B cell (primary cell): ENCODE data around the gene ILDR1. TPM values are rescaled to one million over a fixed set of nuclear protein-coding genes. Genes with fewer than 3 reads are reported as not detected.
"Not testable (repeated sequence)": the region's sequence is repeated elsewhere in the genome, so short reads cannot be mapped to it uniquely, and the experiment has no call there.

Experiments used
- ATAC-seq: fragments of 200-7000 bp; cut with Tn5 transposase; one replicate; pipeline ENCODE4 v1.10.0; 2021; ENCODE audit warnings: low read depth, mild to moderate bottlenecking, moderate number of reproducible peaks, moderate library complexity
- CTCF ChIA-PET: fragments of 350-600 bp; sonication (Branson Sonifier 250); formaldehyde crosslinking; loops from one replicate; lab custom pipeline; 2021; ENCODE audit warnings: antibody characterized with exemption, inconsistent platforms; lab: Charles Lee
- POLR2A ChIA-PET: fragments of 350-600 bp; sonication (Branson Sonifier 250); formaldehyde crosslinking; loops from one replicate; lab custom pipeline; 2021; ENCODE audit warnings: antibody characterized with exemption; lab: Charles Lee
- DNase-seq: peaks from one replicate; pipeline ENCODE4 v3.0.0; 2013
- H2AFZ ChIP-seq: 2 replicates; pipeline ENCODE4 v1.6.1; 2012; ENCODE audit warnings: mild to moderate bottlenecking, low read depth, low read length; ENCODE audit not compliant: insufficient read depth, poor library complexity, severe bottlenecking
- H3K27ac ChIP-seq, 2 donors: 1 replicate in 1 of 2; 2 replicates in 1 of 2; pipeline ENCODE4 v1.5.1; 2012 to 2013; ENCODE audit warnings: low read length in 2 of 2, mild to moderate bottlenecking in 2 of 2, moderate library complexity in 1 of 2
- H3K27me3 ChIP-seq, 4 experiments: fragments of 200-600 bp in 1 of 4; sonication (generic) in 1 of 4; replicated peaks in 1 of 4; 1 replicate in 2 of 4; 2 replicates in 2 of 4; pipeline versions ENCODE4 v1.6.1 to v1.7.0; 2013 to 2016; ENCODE audit warnings: low read length in 3 of 4, mild to moderate bottlenecking in 2 of 4, mixed read lengths in 1 of 4, moderate library complexity in 1 of 4; ENCODE audit not compliant: insufficient read depth in 4 of 4, control insufficient read depth in 3 of 4; ENCODE audit errors: control extremely low read depth in 1 of 4
- H3K36me3 ChIP-seq, 2 experiments: replicated peaks in 1 of 2; 1 replicate in 1 of 2; 2 replicates in 1 of 2; pipeline versions ENCODE4 v1.6.1 to v1.7.1; 2013; ENCODE audit warnings: low read length in 1 of 2; ENCODE audit not compliant: insufficient read depth in 2 of 2, control insufficient read depth in 1 of 2; ENCODE audit errors: control extremely low read depth in 1 of 2, extremely low read depth in 1 of 2
- H3K4me1 ChIP-seq, 2 donors: fragments of 200-600 bp in 1 of 2; sonication (generic) in 1 of 2; 1 replicate in 1 of 2; 2 replicates in 1 of 2; pipeline versions ENCODE4 v1.5.1 to v1.6.1; 2013 to 2017; ENCODE audit warnings: low read length in 2 of 2; ENCODE audit not compliant: control insufficient read depth in 2 of 2, insufficient read depth in 2 of 2
- H3K4me2 ChIP-seq: replicated peaks from 2 replicates; pipeline ENCODE3; 2012; ENCODE audit warnings: mild to moderate bottlenecking, low read depth, low read length; ENCODE audit not compliant: poor library complexity, severe bottlenecking
- H3K4me3 ChIP-seq, 5 experiments: fragments of 200-600 bp in 1 of 5; sonication (generic) in 1 of 5; 1 replicate in 3 of 5; 2 replicates in 2 of 5; pipeline versions ENCODE4 v1.5.1 to v1.7.0; 2011 to 2016; ENCODE audit warnings: low read length in 4 of 5, mild to moderate bottlenecking in 4 of 5, low read depth in 2 of 5, control low read depth in 1 of 5, moderate library complexity in 1 of 5; ENCODE audit not compliant: insufficient read depth in 1 of 5; ENCODE audit errors: control extremely low read depth in 1 of 5, extremely low read depth in 1 of 5
- H3K79me2 ChIP-seq: fragments of 200-600 bp; sonication (generic); one replicate; pipeline ENCODE4 v1.6.0; 2016; ENCODE audit warnings: low read length; ENCODE audit not compliant: control insufficient read depth, insufficient read depth
- H3K9ac ChIP-seq: fragments of 200-600 bp; sonication (generic); 2 replicates; pipeline ENCODE4 v1.6.1; 2017; ENCODE audit warnings: mild to moderate bottlenecking, low read length, moderate library complexity
- H3K9me3 ChIP-seq, 3 donors: one replicate each; pipeline versions ENCODE4 v1.6.1 to v1.7.1; 2013; ENCODE audit warnings: low read length in 2 of 3; ENCODE audit not compliant: control insufficient read depth in 2 of 3, insufficient read depth in 1 of 3; ENCODE audit errors: control extremely low read depth in 1 of 3
- H4K20me1 ChIP-seq: 2 replicates; pipeline ENCODE4 v1.6.0; 2012; ENCODE audit warnings: mild to moderate bottlenecking, low read length; ENCODE audit not compliant: insufficient read depth, control insufficient read depth, poor library complexity, severe bottlenecking
- H3K27ac Mint-ChIP-seq: one replicate; pipeline ENCODE4 v1.8.0; 2021; ENCODE audit warnings: mixed read lengths
- H3K27me3 Mint-ChIP-seq: one replicate; pipeline ENCODE4 v1.8.0; 2021; ENCODE audit warnings: mixed read lengths
- H3K4me1 Mint-ChIP-seq: one replicate; pipeline ENCODE4 v1.8.0; 2021; ENCODE audit warnings: mixed read lengths
- H3K4me3 Mint-ChIP-seq: one replicate; pipeline ENCODE4 v1.8.0; 2021; ENCODE audit warnings: mixed read lengths
- H3K9me3 Mint-ChIP-seq: one replicate; pipeline ENCODE4 v1.8.0; 2022; ENCODE audit warnings: mixed read lengths; ENCODE audit not compliant: insufficient read depth
- EZH2 ChIP-seq: IDR thresholded peaks from 2 replicates; pipeline ENCODE4 v1.6.1; 2012; ENCODE audit warnings: borderline replicate concordance, low read depth, mild to moderate bottlenecking, moderate library complexity, low read length; ENCODE audit not compliant: insufficient read depth, poor library complexity, severe bottlenecking
- WGBS: methylation state at CpG from one replicate; pipeline ENCODE4 v1.1.5; 2013; ENCODE audit warnings: missing lambda C conversion rate; ENCODE audit not compliant: insufficient coverage; 5-methylcytosine and 5-hydroxymethylcytosine counted together
- intact Hi-C: fragments of 100-400 bp; cut with micrococcal nuclease; formaldehyde crosslinking; loops from one replicate; pipeline ENCODE4 v1.10.0; 2022
- polyA plus RNA-seq: library from polyadenylated mRNA; depleted of rRNA; stranded (reverse); fragments of >200 nt; gene quantifications from 2 replicates; pipeline ENCODE4 v1.2.3, GENCODE V29; 2012
- total RNA-seq, 2 donors: library from RNA; stranded (reverse); fragments of 120-200 nt in 1 of 2; gene quantifications; 1 replicate in 1 of 2; 2 replicates in 1 of 2; pipeline versions ENCODE4 v1.2.3 to v1.2.4, GENCODE V29; 2013 to 2022
- TF ChIP-seq, protein P1 (sequence below): fragments of 200-600 bp; IDR thresholded peaks from one replicate; pipeline ENCODE4 v1.8.0; 2022; ENCODE audit warnings: antibody characterized with exemption, mild to moderate bottlenecking

The ILDR1 gene
- total and polyA plus RNA-seq, 2 donors (not counting 1 experiment from before 2014, with no cell fraction given), result 1.9 to 4.7 TPM

DNA sequence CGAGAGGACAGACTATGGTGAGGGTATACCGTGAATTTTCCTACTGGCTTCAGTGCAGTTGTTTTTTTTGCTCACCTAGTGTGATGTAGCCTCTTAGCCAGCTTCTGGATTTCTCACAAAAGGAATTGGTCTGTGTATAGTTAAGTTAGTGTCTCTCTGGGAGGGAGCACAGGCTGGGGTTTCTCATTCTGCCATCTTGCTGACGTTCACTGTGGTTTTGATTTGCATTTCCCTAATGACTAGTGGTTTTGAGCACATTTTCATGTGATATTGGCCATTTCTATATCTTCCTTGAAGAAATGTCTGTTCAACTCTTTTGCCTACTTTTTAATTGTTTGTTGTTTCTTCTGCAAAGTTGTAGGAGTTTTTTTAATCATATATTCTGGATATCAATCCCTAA lies 30.9 kb upstream of the ILDR1 start:
- H3K36me3 ChIP-seq, result no peaks in the 10 kb centered on the region
- no peak overlapping the region for H3K9ac ChIP-seq
- H4K20me1 ChIP-seq, result no peaks in the 10 kb centered on the region
- no CpG with 5 or more reads among the region's 3 CpGs for WGBS
- DNase-seq (peak; percentile 81), ATAC-seq (peak; percentile 77)
- H3K27ac ChIP-seq, result no peak overlapping the region
- H2AFZ ChIP-seq, result no peak overlapping the region
- H3K4me3 Mint-ChIP-seq, result peak overlapping the region; percentile 62
- no peaks in the 10 kb centered on the region for H3K9me3 ChIP-seq
- peaks cover 24 to 26% of the 10 kb centered on the region in 2 donors for H3K4me1 ChIP-seq
- H3K9me3 Mint-ChIP-seq, result no peaks in the 10 kb centered on the region
- peak overlapping the region; percentile 1 for H3K4me2 ChIP-seq
- H3K4me3 ChIP-seq, result no peak overlapping the region
- CTCF ChIA-PET, result interaction anchor here (5.5 kb wide), 1 partner anchor 57 kb away, joined by 27 read pairs; no protein-coding TSS in a partner anchor
- no peaks in the 10 kb centered on the region for H3K27me3 Mint-ChIP-seq
- H3K79me2 ChIP-seq, result peaks cover 9% of the 10 kb centered on the region
- TF ChIP-seq, protein P1, sequence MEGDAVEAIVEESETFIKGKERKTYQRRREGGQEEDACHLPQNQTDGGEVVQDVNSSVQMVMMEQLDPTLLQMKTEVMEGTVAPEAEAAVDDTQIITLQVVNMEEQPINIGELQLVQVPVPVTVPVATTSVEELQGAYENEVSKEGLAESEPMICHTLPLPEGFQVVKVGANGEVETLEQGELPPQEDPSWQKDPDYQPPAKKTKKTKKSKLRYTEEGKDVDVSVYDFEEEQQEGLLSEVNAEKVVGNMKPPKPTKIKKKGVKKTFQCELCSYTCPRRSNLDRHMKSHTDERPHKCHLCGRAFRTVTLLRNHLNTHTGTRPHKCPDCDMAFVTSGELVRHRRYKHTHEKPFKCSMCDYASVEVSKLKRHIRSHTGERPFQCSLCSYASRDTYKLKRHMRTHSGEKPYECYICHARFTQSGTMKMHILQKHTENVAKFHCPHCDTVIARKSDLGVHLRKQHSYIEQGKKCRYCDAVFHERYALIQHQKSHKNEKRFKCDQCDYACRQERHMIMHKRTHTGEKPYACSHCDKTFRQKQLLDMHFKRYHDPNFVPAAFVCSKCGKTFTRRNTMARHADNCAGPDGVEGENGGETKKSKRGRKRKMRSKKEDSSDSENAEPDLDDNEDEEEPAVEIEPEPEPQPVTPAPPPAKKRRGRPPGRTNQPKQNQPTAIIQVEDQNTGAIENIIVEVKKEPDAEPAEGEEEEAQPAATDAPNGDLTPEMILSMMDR, result no peak
- no peak for TF ChIP-seq EZH2
- intact Hi-C loops, result loop anchor here (1.0 to 5.0 kb wide), 4 partner anchors 39 to 58 kb away; no protein-coding TSS in a partner anchor
- POLR2A ChIA-PET, result no interaction called here
- peaks cover 31% of the 10 kb centered on the region for H3K4me1 Mint-ChIP-seq
- H3K27ac Mint-ChIP-seq, result peak overlapping the region; percentile 59
- H3K27me3 ChIP-seq, result no peaks in the 10 kb centered on the region

DNA sequence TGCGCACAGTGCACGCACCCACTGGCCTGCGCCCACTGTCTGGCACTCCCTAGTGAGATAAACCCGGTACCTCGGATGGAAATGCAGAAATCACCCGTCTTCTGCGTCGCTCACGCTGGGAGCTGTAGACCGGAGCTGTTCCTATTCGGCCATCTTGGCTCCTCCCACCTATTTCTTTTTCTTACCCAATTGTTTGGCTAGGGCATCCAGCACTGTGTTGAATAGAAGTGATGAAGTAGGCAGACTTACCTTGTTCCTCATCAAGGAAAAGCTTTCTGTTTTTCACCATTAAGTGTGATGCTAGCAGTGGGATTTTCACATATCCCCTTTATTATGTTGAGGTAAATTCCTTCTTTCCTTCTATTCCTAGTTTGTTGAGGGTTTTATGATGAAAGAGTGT lies 25.7 kb upstream of the ILDR1 start:
- CTCF ChIA-PET, POLR2A ChIA-PET, DNase-seq, H3K27me3 Mint-ChIP-seq, H3K4me2 ChIP-seq, H3K9me3 ChIP-seq, H3K36me3 ChIP-seq, ATAC-seq, H2AFZ ChIP-seq, H3K79me2 ChIP-seq, H3K27ac ChIP-seq, H3K27ac Mint-ChIP-seq, H3K9me3 Mint-ChIP-seq, H4K20me1 ChIP-seq, H3K27me3 ChIP-seq, H3K9ac ChIP-seq, H3K4me3 ChIP-seq, H3K4me3 Mint-ChIP-seq, H3K4me1 Mint-ChIP-seq, H3K4me1 ChIP-seq, intact Hi-C loops: not testable (repeated sequence)
- whole genome bisulfite sequencing, result 100% methylated on average over 2 of the region's 11 CpGs

DNA sequence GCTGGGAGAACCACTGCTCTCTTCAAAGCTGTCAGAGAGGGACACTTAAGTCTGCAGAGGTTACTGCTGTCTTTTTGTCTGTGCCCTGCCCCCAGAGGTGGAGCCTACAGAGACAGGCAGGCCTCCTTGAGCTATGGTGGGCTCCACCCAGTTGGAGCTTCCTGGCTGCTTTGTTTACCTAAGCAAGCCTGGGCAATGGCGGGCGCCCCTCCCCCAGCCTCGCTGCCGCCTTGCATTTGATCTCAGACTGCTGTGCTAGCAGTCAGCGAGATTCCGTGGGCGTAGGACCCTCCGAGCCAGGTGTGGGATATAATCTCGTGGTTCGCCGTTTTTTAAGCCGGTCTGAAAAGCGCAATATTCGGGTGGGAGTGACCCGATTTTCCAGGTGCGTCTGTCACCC lies 25.2 kb upstream of the ILDR1 start:
- H3K9me3 ChIP-seq, H3K9me3 Mint-ChIP-seq, H3K27me3 Mint-ChIP-seq, DNase-seq, H4K20me1 ChIP-seq, POLR2A ChIA-PET, H3K4me1 ChIP-seq, H3K4me3 Mint-ChIP-seq, H3K4me1 Mint-ChIP-seq, CTCF ChIA-PET, H3K27me3 ChIP-seq, H3K4me2 ChIP-seq, H2AFZ ChIP-seq, H3K36me3 ChIP-seq, H3K4me3 ChIP-seq, H3K27ac ChIP-seq, H3K9ac ChIP-seq, intact Hi-C loops, H3K27ac Mint-ChIP-seq, H3K79me2 ChIP-seq, ATAC-seq: not testable (repeated sequence)
- WGBS, result no CpG with 5 or more reads among the region's 16 CpGs
